Central memory CD8-positive, alpha-beta T cell (primary cell): ENCODE measurements around the gene RASA3.

Experiments used
- ATAC-seq: fragments of 150-1000 bp; cut with Tn5 transposase; replicated peaks from 2 replicates; pipeline ENCODE4 v1.10.0; 2022; ENCODE audit warnings: mild to moderate bottlenecking, moderate FRiP score, moderate number of reproducible peaks; ENCODE audit not compliant: poor library complexity, severe bottlenecking; ENCODE audit errors: extremely low read depth
- DNase-seq, 2 donors: peaks; one replicate each; pipeline ENCODE4 v3.0.0; 2021; ENCODE audit warnings: low spot score in 2 of 2
- H3K27ac Mint-ChIP-seq: one replicate; pipeline ENCODE4 v1.8.0; 2022; ENCODE audit warnings: low read depth, mild to moderate bottlenecking, moderate library complexity, mixed read lengths
- H3K27me3 Mint-ChIP-seq: one replicate; pipeline ENCODE4 v1.8.0; 2022; ENCODE audit warnings: mixed read lengths
- H3K36me3 Mint-ChIP-seq: one replicate; pipeline ENCODE4 v1.8.0; 2022; ENCODE audit warnings: mild to moderate bottlenecking, moderate library complexity, mixed read lengths; ENCODE audit not compliant: insufficient read depth
- H3K4me1 Mint-ChIP-seq: one replicate; pipeline ENCODE4 v1.8.0; 2022; ENCODE audit warnings: mixed read lengths
- H3K4me3 Mint-ChIP-seq: one replicate; pipeline ENCODE4 v1.8.0; 2022; ENCODE audit warnings: mild to moderate bottlenecking, moderate library complexity, mixed read lengths
- H3K9me3 Mint-ChIP-seq: one replicate; pipeline ENCODE4 v1.8.0; 2022; ENCODE audit warnings: mixed read lengths

Gene RASA3

DNA sequence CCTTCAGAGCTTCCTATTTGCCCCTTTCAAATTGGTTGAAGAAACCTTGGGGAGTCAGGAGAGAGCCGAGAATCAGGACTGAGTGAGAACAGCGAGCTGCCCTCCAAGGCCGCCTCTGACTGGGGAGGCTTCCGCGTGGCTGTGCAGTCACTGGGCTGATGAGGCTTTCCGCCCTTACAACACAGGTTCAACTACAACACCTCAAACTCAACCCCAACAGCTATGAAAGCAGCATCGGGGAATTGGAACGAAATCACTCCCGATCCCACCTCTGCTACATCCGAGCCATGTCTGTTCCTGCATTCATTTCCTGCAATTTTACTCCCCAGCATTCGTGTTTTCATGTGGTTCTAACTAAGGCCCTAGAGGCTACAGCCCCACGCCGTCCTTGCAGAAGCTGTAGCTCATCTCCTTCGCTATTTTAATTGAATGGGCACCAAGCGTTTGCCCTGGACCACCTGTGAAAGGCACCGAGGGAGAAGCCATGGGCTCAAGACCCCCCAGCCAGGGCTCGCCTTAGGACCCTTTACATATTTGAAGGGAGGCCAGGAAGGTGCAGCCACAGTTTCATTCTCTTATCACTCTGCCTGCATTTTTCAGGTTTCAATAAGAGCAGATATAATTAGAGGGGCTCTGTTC lies 12.3 kb upstream of the RASA3 start:
- ATAC-seq (no peak), DNase-seq (no peak)
- peaks cover 12% of the 10 kb centered on the region for H3K36me3 Mint-ChIP-seq
- H3K9me3 Mint-ChIP-seq = no peaks in the 10 kb centered on the region
- peak overlapping the region; percentile 30 for H3K4me3 Mint-ChIP-seq
- H3K27ac Mint-ChIP-seq = peak overlapping the region; percentile 98
- H3K27me3 Mint-ChIP-seq = no peaks in the 10 kb centered on the region
- H3K4me1 Mint-ChIP-seq = peaks cover 46% of the 10 kb centered on the region

DNA sequence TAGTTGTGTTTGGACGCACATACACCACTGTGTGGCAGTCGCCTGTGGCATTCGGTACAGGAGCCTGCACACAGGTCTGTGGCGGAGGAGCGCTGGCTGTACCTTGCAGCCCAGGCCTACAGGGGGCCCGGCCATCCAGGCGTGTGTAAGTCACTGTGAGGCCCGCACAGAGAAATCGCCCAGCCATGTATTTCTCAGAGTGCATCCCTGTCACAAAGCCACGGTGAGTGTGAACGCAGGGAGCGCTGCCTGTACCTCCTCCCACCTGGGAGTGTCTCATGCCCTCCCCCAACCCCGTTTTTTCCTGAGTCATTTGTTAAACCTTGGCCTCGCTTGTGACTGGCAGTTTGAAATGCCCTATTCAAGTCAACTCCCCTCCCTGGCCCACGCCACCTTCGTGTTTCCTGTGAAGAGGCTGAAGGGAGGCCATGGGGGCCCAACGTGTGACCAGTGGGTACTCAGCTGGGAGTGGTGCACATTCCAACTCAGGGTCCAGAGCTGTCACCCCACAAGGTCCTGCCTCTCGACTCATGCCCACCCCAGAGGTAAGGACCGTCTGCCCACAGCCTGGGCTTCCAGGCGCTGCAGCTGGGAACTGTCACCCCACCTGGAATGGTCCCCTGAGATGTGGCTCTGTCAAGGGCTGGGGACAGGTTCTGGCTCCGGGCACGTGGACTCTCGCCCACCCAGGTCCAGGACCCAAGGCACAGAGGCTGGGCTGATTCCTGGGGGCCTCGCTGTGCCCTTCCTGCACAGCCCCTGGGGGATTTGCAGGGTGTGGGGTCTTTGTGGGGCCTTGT lies 11.6 kb upstream of the RASA3 start:
- Mint-ChIP-seq H3K4me3 (no peak overlapping the region), H3K4me1 (peaks cover 39% of the 10 kb centered on the region), H3K27me3 (no peaks in the 10 kb centered on the region), H3K36me3 (peaks cover 10% of the 10 kb centered on the region), H3K27ac (no peak overlapping the region), H3K9me3 (no peaks in the 10 kb centered on the region)
- DNase-seq = peak; percentile 36 to 43
- ATAC-seq = no peak

DNA sequence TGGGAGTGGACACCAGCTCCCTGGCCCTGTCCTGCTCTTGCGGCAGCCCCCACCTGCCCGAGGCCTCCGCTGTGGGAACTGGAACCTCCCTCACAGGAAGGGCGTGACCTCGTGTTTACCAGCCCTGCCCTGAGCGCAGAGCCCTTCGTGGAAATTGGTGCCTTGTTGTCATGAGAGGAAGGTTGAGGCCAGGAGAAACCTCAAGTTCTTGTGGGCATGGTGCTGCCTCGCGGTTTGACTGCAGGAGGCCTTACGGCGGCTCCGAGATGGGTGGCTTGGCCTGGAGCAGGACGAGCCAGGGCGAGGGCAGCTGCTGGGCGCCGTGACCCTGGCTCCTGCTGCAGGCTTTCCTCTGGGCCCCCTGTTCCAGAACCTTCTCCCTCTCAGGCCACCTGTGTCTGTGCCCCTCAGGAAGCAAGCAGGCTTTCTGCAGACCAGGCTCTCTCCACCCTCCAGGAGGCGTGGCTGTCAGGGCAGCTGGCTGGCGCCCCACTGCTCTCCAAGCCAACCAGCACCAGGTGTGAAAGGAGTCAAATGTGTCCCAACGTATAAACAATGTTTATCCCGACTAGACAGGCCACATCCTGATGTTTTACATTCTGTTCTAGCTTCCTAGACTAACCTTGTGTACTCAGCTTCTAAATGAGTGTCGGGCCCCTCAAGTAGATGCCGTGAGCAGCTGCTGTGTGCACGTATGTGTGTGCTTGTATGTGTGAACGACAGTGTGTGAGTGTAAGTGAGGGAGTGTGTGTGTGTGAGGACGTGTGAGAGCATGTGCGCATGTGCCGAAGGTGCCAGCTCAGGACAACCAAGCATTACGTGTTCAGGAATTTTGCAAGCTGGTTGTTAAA lies 10.4 kb upstream of the RASA3 start:
- no peaks in the 10 kb centered on the region for H3K9me3 Mint-ChIP-seq
- DNase-seq = peak; percentile 65 to 84
- peak; percentile 69 for ATAC-seq
- H3K36me3 Mint-ChIP-seq = peaks cover 1% of the 10 kb centered on the region
- H3K27ac Mint-ChIP-seq = no peak overlapping the region
- H3K27me3 Mint-ChIP-seq = no peaks in the 10 kb centered on the region
- no peak overlapping the region for H3K4me3 Mint-ChIP-seq
- peaks cover 27% of the 10 kb centered on the region for H3K4me1 Mint-ChIP-seq

DNA sequence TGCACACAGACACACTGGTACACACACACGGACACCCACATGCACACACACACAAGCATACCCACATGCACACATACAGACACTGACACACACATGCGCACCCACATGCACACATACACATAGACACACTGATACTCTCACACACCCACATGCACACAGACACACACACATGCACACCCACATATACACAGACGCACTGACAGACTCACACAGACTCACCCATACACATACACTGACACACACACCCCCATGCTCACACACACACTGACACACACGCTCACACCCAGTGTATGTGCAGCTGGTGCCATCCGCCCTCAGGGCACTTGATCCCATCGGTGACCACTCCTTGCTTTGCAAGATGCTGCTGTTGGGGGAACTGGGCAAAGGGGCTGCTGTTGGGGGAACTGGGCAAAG lies 9.7 kb upstream of the RASA3 start:
- ATAC-seq (no peak), DNase-seq (no peak)
- Mint-ChIP-seq H3K9me3 (no peaks in the 10 kb centered on the region), H3K27me3 (no peaks in the 10 kb centered on the region), H3K27ac (no peak overlapping the region), H3K4me1 (peaks cover 25% of the 10 kb centered on the region), H3K4me3 (no peak overlapping the region), H3K36me3 (no peaks in the 10 kb centered on the region)

DNA sequence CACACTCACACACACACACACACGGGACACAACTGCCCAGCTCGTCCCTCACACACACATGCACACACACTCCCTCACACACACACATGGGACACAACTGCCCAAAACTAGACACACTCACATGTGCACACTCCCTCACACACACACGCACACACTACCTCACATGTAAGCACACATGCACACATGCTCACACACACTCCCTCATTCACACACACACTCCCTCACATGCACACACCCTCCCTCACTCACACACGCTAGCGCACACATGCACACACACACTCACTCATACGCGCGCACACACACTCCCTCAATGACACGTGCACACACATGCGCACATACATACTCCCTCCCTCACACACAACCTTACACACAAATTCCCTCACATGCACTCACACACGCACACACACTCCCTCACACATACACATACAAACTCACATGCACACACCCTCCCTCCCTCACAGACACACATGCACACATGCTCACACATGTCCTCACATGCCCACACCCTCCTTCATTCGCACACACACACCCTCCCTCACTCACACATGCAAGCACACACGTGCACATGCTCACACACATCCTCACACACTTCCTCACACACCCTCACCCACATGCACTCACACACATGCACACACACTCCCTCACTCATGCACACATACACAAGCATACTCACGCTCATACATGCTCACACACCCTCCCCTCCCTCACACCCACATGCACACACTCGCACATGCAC lies 9.0 kb upstream of the RASA3 start:
- Mint-ChIP-seq H3K4me3 (no peak overlapping the region), H3K9me3 (no peaks in the 10 kb centered on the region), H3K27me3 (no peaks in the 10 kb centered on the region), H3K4me1 (peaks cover 19% of the 10 kb centered on the region), H3K27ac (no peak overlapping the region), H3K36me3 (no peaks in the 10 kb centered on the region)
- ATAC-seq (no peak), DNase-seq (no peak)

DNA sequence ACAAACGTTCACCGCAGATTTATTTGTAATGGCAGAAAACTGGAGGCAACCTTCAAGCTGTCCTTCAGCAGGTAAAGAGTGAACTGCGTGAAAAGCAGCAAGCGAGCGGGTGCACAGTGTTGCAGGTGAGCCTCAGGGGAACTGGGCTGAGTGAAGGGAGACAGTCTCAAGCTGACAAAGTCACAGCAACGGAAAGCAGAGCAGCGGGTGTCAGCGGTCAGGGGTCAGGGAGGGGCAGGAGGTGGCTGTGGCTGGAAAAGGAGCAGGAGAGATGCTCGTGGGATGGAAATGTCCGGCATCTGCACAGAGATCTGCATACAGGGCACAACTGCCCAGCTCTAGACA lies 8.5 kb upstream of the RASA3 start:
- Mint-ChIP-seq H3K27me3 (no peaks in the 10 kb centered on the region), H3K27ac (no peak overlapping the region), H3K36me3 (no peaks in the 10 kb centered on the region), H3K4me1 (peaks cover 19% of the 10 kb centered on the region), H3K9me3 (no peaks in the 10 kb centered on the region), H3K4me3 (no peak overlapping the region)
- DNase-seq = no peak
- peak; percentile 19 for ATAC-seq

DNA sequence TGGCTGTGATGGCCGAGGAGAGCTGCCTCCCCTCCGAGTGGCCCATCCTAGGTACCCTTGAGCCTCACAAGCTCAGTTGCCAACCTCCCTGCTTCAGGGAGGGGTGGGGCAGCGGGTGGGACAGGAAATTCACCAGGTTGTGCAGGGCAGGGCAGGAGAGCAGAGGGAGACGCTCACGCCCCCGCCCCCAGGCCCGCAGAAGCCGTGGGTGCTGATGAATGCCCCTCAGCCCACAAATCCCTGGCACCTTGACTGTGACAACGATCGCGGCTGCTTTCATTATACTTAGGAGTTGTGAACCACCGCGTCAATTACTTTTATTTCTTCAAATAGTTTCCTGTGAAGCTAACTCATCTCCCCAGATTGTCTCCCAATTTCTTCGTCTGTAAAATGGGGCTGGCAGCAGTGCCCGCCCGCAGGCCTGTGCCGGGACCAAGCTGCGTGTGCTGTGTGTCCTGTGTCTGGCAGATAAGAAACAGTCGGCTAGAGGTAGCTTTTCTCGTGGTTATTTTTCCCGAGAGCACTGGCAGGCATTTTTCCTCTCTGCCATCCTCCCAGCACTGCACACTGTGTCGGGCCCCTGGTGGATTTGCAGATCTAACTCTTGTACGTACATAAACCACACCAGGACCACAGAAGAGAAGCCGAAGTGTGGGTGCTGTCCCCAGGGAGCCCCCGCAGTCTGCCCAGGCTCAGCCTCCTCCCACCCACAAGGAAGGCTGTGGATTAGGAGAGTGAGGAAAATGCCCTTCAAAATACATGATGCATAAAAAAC lies 7.9 kb upstream of the RASA3 start:
- peak; percentile 19 for ATAC-seq

DNA sequence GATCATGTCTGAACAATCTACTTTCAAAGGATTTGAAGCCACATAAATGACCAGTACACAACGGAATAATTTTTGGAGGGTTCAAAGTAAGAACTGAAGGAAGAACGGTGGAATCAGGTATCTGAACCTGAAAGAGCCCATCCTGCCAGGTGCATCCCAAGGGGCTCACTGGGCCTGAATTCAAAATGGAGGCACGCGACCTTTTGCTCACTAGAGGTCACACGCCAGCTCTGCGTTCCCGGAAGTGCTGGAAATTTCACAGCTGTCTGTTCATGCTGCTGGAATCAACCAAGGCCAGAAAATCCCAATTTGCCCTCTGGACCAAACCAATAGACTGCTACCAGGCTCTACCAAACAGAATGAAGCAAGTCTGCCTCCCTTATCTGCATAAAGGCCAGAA lies 4.2 kb upstream of the RASA3 start:
- Mint-ChIP-seq H3K36me3 (peaks cover 9% of the 10 kb centered on the region), H3K27ac (no peak overlapping the region), H3K27me3 (no peaks in the 10 kb centered on the region)

More for the DNA sequence above, 7.9 kb upstream of the RASA3 start:
- Mint-ChIP-seq H3K9me3 (no peaks in the 10 kb centered on the region), H3K27me3 (no peaks in the 10 kb centered on the region), H3K27ac (no peak overlapping the region), H3K4me1 (peaks cover 17% of the 10 kb centered on the region), H3K4me3 (no peak overlapping the region), H3K36me3 (peaks cover 1% of the 10 kb centered on the region)
- peak; percentile 33 to 54 for DNase-seq

DNA sequence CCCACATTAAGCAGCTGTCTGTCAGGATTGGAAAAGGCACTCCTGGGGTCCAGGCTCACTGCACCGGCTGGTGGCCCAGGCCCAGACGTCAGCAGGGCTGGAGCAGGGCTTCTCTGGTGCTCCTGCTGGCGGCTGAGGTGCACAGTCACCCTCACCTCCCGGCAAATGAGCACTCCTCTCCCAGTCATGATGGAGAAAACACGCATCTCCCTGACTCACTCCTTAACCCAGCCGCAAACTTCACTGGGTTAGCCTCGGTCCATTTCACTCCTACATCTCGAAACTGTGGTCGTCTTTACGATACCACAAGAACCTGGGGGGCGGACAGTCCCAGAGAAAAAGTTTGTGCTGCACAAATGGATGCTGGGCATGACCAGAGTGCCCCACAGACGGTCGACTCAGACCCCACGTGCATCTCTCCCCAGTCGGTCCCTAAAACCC lies 3.3 kb upstream of the RASA3 start:
- H3K27ac Mint-ChIP-seq = peak overlapping the region; percentile 49
- H3K27me3 Mint-ChIP-seq = no peaks in the 10 kb centered on the region
- peaks cover 36% of the 10 kb centered on the region for H3K4me1 Mint-ChIP-seq
- H3K9me3 Mint-ChIP-seq = no peaks in the 10 kb centered on the region
- no peak overlapping the region for H3K4me3 Mint-ChIP-seq
- ATAC-seq (no peak), DNase-seq (no peak)
- H3K36me3 Mint-ChIP-seq = peaks cover 16% of the 10 kb centered on the region

More for the DNA sequence above, 4.2 kb upstream of the RASA3 start:
- Mint-ChIP-seq H3K9me3 (no peaks in the 10 kb centered on the region), H3K4me3 (no peak overlapping the region), H3K4me1 (peaks cover 30% of the 10 kb centered on the region)
- no peak for DNase-seq
- no peak for ATAC-seq

DNA sequence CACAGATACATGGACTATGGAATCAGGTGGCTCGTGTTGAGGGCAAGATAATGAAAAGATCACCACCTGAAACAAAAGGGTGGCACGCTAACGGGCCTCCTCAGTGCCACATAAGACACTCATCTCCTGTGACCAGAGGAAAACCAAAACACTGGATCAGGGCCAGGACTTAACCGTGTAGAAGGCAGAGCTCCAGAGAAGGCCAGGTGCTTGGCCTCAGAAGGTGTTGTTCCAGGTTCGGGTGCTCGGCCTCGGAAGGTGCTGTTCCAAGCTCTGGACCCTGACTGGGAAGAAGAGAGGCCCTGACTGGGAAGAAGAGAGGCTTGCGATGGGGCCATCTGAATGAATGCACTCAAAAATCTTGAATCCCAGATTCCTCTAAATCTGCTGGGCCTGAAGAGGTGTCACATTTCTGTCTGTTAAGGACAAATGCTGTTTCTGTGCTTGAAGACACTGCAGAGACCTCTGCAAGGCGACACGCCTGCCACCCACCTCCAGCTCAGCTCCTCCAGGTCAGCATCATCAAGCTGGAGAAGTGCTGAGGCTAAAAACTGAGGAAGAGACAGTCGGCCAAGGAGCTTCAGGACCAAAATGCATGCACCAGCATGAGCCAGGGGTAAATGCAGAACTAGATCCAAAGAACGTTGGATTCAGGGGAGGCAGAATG lies 2.7 kb upstream of the RASA3 start:
- no peak for ATAC-seq
- Mint-ChIP-seq H3K27me3 (no peaks in the 10 kb centered on the region), H3K36me3 (peaks cover 19% of the 10 kb centered on the region), H3K4me1 (peaks cover 38% of the 10 kb centered on the region), H3K27ac (peak overlapping the region; percentile 49), H3K9me3 (no peaks in the 10 kb centered on the region), H3K4me3 (no peak overlapping the region)
- DNase-seq = no peak

DNA sequence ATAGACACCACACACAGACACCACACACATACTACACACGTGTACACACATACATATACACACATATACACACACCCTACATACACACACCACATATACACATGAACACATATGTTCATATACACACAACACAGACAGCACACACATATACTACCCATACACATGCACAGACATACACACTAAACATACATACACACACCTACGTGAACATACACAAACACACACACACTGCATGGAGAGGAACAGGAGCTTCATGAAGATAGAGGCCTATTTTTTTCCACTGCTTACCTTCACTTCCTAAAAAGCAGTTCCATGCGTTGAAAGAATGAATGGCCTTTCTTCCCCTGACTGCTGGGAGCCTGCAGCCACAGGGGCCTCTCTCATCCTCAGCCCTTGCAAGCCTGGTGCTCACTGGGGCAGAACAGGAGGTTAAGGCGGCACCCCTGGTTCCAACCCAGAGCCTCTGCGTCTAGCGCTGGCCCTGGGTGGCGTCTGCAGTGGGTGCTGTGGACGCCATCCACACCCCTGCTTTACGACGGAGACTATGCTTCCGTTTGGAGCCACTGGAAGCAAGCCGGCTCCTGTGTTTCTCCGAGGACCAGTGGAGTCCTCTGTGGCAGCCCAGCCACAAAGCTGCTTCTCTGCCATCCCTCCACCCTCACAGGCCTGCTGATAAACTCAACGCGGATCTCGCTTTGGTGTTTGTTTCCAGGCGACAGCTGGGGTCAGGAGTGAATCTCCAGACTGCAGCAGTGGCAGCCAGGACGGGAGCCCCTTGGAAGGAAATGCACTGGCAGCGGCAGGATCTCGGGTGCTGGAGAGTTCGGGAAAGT lies 1.9 kb upstream of the RASA3 start:
- ATAC-seq (no peak), DNase-seq (no peak)
- Mint-ChIP-seq H3K27me3 (no peaks in the 10 kb centered on the region), H3K27ac (peak overlapping the region; percentile 49), H3K36me3 (peaks cover 24% of the 10 kb centered on the region), H3K4me3 (peak overlapping the region; percentile 62), H3K9me3 (no peaks in the 10 kb centered on the region), H3K4me1 (peaks cover 45% of the 10 kb centered on the region)
